Stimulated activated CD4-positive, alpha-beta T cell treated with anti-CD3 and anti-CD28 coated beads, Interleukin-1b, Interleukin-23, amount 100 ng/mL, for 48 hours (primary cell): Measurements from ENCODE around the gene RFC1.
"Not testable (repeated sequence)": the region's sequence is repeated elsewhere in the genome, so short reads cannot be mapped to it uniquely, and the experiment has no call there.

ENCODE experiments used
- DNase-seq: peaks from one replicate; pipeline ENCODE4 v3.0.0-alpha.2; 2020

The RFC1 gene, protein sequence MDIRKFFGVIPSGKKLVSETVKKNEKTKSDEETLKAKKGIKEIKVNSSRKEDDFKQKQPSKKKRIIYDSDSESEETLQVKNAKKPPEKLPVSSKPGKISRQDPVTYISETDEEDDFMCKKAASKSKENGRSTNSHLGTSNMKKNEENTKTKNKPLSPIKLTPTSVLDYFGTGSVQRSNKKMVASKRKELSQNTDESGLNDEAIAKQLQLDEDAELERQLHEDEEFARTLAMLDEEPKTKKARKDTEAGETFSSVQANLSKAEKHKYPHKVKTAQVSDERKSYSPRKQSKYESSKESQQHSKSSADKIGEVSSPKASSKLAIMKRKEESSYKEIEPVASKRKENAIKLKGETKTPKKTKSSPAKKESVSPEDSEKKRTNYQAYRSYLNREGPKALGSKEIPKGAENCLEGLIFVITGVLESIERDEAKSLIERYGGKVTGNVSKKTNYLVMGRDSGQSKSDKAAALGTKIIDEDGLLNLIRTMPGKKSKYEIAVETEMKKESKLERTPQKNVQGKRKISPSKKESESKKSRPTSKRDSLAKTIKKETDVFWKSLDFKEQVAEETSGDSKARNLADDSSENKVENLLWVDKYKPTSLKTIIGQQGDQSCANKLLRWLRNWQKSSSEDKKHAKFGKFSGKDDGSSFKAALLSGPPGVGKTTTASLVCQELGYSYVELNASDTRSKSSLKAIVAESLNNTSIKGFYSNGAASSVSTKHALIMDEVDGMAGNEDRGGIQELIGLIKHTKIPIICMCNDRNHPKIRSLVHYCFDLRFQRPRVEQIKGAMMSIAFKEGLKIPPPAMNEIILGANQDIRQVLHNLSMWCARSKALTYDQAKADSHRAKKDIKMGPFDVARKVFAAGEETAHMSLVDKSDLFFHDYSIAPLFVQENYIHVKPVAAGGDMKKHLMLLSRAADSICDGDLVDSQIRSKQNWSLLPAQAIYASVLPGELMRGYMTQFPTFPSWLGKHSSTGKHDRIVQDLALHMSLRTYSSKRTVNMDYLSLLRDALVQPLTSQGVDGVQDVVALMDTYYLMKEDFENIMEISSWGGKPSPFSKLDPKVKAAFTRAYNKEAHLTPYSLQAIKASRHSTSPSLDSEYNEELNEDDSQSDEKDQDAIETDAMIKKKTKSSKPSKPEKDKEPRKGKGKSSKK

DNA sequence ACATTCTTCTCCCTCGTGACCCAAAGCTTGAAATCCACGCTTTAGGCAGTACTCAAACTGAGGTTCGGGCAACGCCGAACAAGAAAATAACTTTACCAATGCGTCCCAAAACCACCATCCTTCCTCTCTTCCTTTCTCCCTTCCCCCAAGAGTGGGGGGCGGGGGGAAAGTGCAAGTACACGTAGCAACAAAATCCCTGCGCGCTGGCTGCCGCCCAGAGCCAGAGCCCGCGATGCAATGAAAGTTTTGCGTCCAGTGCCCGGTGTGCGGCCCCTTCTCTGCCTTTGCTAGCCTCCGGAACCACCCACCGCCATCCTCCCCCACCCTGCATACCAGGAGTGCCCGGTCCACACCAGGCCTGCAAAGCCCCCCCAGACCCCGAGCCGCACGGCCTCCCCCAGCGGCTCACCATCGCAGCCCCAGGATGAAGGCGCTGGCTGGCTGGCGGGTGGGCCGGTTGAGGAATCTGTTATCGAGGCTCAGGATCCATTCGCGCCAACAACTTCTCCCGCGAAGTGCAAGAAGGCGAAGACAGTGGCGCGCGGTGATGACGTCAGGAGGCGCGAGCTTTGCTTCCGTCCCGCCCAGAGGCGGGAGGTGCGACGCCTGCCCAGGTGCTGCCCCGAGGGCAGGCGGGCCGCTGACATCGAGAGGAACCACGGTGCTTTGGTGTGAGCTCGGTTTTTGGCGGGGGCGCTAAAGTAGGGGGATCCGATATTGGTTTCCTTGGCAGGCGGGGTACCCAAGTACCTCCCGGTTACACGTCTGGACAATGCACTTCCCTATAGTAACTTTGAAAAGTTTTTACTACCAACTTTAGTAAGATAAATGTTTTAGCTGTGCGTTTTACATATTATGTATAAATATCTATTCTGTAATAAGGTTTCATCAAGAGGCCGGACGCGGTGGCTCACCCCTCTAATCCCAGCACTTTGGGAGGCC is at the start of gene RFC1:
Gene RFC1, minus strand, starts transcription at position 533 of the 942 bp plus-strand sequence. Its CDS starts 121 bp downstream, at position 412.
- peak; percentile 94 for DNase-seq

DNA sequence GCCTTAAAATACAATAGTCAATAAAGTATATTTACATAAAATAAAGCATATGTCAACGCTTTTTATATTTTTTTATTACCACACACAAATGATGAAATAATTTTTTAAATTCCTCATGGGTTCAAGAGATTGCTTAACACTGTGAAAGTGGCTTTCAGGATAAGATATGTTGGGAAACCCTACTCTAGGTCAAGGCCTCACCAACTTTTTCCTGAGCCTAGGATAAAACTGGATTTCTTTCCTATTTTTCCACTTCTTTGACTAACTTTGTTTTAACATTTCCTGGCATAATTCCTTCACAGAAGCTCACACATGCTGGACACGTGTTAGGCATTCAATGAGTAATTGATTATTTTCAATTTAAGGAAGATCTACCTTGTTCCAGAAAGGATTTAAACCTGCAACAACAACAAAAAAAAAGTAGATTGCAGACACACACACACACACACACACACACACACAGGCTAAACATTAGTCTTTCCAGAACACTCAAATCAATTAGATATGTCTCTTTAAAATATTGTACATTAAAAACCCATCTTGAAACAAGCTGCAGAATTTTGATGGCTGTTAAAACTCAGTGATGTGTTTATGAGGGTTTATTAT is 49.6 kb upstream of the RFC1 start:
- DNase-seq, result no peak

DNA sequence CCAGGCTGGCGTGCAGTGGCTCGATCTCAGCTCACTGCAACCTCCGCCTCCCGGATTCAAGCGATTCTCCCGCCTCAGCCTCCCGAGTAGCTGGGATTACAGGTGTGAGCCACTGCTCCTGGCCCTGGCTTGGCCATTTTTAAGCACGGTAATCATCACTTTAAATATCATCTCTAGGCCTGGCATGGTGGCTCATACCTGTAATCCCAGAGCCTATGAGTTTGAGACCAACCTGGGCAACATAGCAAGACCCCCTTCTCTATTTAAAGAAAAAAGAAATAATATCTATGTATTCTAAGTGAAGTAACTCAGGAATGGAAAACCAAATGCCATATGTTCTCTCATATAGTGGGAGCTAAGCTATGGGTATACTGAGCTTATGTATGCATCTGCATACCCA is 45.4 kb upstream of the RFC1 start:
- DNase-seq, result not testable (repeated sequence)

DNA sequence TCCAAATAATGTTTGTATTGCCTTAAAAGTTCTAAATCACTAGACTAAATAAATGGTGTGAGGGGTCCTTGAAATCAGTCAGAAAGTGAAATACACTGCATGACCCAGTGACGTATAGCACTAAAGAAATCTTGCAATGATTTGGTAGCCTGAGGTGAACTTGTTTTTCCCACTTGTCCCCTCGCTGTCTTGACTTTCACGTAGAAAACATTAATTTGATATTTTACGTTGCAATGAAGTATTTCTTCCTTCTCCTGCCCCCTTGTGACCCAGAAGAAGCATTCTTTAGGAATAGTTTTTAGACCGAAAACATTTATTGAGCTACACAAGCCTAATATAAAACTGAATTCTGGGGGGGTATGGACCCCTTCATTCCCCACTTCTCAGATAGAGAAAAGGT is 44.3 kb upstream of the RFC1 start:
- DNase-seq, result no peak

DNA sequence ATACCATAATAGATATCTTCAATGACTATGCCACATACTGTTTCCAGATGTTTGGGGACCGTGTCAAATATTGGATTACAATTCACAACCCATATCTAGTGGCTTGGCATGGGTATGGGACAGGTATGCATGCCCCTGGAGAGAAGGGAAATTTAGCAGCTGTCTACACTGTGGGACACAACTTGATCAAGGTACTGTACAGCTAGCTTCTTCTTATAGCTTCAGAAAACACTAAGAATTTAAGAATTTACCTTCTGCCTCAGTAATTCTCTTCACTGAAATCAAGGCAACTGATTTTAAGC is 41.4 kb upstream of the RFC1 start:
- no peak for DNase-seq

DNA sequence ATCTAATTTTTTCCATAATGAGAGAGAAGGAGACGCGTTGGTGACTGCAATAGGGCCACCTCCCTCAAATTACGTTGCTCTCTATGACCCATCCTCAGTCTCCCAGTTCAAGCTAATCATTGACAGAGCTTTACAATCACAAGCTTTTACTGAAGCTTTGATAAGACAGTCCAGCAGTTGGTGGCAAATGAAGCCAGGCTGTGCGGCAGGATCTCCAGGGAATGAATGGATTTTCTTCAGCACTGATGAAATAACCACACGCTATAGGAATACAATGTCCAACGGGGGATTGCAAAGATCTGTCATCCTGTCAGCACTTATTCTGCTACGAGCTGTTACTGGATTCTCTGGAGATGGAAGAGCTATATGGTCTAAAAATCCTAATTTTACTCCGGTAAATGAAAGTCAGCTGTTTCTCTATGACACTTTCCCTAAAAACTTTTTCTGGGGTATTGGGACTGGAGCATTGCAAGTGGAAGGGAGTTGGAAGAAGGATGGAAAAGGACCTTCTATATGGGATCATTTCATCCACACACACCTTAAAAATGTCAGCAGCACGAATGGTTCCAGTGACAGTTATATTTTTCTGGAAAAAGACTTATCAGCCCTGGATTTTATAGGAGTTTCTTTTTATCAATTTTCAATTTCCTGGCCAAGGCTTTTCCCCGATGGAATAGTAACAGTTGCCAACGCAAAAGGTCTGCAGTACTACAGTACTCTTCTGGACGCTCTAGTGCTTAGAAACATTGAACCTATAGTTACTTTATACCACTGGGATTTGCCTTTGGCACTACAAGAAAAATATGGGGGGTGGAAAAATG is 40.8 kb upstream of the RFC1 start, which contains the start of gene KLB:
Gene KLB, plus strand, starts transcription at position 168 of the 821 bp plus-strand sequence. Its CDS starts 20 bp downstream, at position 188.
- no peak for DNase-seq

DNA sequence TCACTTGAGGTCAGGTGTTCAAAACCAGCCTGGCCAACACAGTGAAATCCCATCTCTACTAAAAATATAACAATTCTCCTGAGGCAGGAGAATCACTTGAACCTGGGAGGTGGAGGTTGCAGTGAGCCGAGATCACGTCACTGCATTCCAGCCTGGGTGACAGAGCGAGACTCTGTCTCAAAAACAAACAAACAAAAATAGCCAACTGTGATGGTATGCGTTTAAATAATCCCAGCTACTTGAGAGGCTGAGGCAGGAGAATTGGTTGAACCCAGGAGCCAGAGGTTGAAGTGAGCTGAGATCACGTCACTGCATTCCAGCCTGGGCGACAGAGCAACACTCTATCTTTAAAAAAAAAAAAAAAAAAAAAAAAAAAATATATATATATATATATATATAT is 35.5 kb upstream of the RFC1 start:
- not testable (repeated sequence) for DNase-seq

DNA sequence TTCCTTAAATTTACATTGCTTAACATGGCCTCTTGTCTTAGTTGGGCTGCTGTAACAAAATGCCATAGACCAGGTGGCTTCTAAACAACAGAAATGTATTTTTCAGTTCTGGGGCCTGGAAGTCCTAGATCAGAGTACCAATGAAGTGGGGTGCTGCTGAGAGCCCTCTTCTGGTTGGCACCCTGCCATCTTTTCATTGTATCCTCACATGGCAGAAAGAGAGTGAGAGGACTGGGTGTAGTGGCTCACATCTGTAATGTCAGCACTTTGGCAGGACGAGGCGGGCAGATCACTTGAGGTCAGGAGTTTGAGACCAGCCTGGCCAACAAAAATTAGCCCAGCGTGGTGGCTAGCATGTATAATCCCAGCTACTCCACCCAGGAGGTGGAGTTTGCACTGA is 28.5 kb upstream of the RFC1 start:
- no peak for DNase-seq

DNA sequence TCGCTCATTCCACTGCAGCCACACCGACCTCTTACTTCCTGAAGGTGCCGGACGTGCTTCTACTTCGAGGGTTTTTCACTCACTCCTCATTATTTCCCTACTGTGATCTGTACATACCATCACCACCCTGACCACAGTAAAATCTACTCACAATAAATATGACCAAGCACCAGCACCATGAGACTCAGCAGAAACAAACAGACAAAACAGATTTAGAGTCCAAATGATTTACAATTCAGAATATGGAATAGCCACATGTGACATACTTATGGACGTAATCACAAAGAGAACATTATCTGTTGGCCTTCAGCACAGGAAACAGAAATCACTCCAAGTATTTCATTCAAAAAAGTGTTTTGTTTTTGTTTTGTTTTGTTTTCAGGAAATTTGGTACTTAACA is 24.4 kb upstream of the RFC1 start:
- DNase-seq, result no peak

DNA sequence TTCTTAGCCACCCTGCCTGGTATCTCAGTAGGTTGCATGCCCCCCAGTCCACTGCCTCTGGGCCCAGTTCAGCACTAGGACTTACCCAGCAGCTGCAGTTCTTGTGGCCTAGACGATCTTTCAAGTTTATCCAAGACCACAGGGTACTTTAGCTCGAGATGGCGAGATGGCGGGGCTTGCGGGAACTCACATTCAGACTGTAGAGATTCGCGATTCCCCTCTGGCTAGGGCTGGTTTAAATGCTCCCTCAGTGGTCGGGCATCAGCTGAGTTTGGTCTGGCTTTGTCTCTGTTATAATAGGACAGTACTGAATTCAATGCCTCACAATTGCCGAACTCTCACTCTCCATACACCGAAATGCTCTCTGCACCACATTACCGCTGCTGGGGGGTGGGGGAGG is 18.4 kb upstream of the RFC1 start:
- no peak for DNase-seq

DNA sequence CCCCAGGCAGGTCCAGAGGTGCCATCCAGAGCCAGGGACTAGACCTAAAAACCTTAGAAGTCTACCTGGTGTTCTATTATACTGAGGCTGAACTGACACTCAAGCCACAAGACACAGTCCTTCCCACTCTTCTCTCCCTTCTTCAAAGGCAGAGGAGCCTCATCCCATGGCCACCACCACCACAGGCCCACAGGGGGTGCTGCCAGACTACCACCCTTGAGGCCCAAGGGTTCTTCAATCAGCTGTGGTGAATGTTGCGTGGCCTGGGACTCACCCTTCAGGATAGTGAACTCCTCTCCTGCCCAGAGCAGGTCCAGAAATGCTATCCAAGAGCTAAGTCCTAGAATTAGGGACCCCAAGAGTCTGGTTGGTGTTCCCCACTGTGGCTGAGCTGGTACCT is 17.5 kb upstream of the RFC1 start:
- no peak for DNase-seq

DNA sequence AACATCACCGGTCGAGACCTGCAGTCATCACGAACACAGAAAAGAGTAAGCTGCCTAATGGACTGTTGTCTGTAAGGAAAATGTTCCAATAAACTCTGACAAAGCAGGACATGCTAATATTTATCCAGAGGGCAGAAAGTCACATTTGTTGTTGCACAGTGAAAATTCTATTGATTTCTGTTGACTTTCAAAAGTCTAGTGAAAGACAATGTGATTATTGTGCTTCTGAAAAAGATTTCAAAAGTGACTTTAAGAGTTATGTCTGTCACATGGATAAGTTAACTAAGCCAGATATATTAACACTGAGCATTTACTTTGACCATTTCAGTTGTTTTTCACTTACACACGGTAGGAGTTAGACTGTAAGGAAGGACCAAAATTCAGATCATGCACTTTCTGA is 9.3 kb upstream of the RFC1 start:
- DNase-seq, result no peak

DNA sequence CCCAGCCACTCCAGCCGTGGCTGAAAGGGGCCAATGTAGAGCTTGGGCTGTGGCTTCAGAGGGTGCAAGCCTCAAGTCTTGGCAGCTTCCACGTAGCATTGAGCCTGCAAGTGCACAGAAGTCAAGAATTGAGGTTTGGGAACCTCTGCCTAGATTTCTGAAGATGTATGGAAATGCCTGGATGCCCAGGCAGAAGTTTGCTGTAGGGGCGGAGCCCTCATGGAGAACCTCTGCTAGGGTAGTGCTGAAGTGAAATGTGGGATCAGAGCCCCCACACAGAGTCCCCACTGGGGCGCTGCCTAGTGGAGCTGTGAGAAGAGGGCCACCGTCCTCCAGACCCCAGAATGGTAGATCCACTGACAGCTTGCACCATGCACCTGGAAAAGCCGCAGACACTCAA is 5.0 kb upstream of the RFC1 start:
- DNase-seq, result not testable (repeated sequence)

DNA sequence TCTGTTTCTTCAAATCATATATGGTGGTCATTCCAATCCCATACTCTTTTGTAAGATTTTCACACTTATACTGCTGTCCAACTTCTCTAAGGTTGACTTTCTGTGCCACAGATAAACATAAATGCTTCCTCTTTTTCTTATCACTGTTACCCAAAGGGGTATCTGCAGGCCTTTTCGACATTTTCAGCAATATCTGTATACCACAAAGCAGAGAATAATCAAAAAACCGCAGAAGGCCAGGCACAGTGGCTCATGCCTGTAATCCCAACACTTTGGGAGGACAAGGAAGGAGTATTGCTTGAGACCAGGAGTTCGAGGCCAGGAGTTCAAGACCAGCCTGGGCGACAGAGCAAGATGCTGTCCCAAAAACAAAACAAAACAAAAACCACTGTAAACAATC is 3.1 kb upstream of the RFC1 start:
- DNase-seq, result no peak

DNA sequence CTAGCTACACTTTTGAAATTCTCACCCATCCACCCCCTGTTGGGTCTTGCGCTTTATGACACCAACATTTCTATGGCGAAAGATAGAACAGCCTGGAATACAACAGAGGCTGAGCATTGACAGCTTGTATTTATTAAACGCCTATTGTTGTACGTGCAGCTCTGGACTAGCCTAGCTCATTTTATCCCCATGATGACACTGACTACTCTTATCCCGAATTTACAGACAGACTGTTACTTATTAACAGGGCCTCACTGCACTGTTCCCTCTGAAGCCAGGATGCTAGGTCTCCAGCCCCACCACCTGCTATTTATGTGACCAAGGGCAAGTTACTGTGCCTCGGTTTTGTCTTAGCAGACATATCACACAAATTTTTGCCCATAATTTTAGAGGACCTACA is 1.0 kb upstream of the RFC1 start:
- no peak for DNase-seq

DNA sequence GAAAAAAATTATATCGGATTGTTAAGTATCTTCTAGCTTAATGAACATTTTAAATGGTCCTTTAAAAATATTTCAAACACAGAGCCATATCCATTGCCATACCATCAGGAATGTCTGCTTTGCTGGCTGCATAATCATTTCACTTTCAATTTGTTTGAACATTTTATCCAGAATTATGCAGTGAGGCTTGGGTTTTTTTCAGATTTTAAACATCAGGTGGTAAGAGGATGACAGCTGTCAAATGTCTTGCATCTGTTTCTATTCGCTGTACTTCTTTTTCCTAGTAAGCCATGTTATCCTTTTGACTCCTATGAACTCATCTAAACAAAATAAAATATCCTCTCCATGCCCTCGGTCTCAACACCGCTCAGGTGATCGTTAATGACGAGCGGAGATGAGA is 802 bp downstream of the RFC1 start:
- DNase-seq, result no peak

DNA sequence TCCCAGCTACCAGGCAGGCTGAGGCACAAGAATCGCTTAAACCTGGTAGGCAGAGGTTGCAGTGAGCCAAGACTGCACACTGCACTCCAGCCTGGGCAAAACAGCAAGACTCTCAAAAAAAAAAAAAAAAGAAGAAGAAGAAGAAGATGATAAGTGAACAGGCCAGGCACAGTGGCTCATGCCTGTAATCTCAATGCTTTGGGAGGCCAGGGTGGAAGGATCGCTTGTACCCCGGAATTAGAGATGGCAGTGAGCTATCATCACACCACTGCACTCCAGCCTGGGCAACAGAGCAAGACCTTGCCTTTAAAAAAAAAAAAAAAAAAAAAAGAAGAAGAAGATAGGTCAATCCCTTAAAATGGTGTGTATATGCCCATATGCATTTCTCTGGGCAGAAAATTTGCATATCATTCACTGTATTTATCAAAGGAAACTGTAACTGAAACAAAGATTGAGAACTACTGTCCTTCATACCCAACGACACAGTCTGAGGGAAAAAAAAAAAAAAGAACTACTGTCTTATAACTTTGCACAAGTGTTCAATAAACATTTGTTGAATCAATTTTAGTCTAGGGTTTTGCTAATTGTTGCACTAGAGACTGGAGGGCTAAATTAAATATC is 2.3 kb downstream of the RFC1 start:
- no peak for DNase-seq

DNA sequence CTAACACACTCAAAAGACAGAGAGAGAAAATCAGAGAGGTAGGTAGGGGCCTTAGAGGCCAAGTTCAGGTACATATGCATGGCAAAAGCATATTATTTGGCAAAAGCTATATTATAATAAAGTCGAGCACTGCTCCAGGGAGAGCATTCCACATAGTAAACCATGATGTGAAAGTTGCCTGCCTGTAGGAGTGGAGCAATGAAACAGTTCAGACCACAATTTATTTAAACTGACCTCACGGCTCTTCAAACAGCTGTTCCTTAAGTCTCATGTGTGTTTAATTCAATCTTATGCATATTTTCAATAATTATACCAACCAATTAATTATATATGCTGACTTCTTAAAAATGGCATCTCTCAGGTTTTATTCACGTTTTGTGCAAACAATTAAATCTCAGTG is 3.3 kb downstream of the RFC1 start:
- no peak for DNase-seq

DNA sequence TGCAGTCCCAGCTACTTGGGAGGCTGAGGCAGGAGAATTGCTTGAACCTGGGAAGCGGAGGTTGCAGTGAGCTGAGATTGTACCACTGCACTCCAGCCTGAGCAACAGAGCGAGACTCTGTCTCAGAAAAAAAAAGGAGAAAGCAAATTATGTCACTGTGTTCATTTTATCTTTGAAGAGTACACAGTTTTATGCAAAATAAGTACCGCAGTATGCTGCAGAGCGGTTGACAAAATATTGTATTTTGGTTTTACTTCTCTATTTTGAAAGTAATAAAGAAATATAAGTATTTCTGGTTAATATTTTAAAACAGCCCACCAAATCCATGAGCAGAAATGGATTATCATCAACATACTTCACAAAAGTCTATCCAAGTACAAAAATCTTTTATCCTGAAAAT is 5.6 kb downstream of the RFC1 start:
- DNase-seq, result not testable (repeated sequence)

DNA sequence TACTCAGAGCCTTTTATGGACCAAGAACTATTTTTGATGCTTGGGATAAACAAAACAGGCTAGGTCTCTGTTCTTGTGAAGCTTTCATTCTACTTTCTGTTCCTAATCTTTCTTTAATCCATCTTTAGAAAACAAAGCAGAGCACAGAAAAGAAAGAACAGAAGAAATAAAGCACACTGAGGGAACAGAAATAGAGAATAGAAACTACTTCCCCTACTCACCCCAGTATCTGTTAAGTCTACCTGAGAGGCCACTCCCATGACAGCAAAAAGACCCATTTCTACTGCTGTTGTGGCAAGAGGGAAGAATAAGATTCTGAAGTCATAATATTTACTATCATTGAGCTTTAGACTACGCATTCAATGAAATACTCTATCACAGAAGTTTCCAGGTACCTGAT is 9.2 kb downstream of the RFC1 start:
- DNase-seq, result no peak

DNA sequence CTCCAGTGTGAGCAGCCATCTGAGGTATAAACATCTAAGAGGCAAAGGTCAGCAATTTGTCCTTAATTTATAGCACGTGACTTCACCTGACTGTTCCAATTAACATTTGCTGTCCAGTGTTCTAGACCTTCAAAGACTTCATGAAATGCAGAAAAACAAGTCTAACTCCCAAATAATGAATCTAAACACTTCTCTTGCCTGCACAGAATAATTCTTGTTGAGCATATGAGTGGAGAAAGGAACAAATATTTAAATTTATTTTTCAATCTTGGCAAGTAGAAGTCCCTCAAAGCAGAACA is 12.0 kb downstream of the RFC1 start:
- DNase-seq, result no peak
